ENCODE measurements around the gene ATP8B3. TPM values are rescaled to one million over a fixed set of nuclear protein-coding genes. Genes with fewer than 3 reads are reported as not detected.
A peak's percentile ranks its signal among the peaks of the same experiment; 100 is the strongest.

ATP8B3 gene
- total and polyA plus RNA-seq, 3 experiments from 2014 or later: 0.97 to 2.4 (median 1.6) TPM

DNA sequence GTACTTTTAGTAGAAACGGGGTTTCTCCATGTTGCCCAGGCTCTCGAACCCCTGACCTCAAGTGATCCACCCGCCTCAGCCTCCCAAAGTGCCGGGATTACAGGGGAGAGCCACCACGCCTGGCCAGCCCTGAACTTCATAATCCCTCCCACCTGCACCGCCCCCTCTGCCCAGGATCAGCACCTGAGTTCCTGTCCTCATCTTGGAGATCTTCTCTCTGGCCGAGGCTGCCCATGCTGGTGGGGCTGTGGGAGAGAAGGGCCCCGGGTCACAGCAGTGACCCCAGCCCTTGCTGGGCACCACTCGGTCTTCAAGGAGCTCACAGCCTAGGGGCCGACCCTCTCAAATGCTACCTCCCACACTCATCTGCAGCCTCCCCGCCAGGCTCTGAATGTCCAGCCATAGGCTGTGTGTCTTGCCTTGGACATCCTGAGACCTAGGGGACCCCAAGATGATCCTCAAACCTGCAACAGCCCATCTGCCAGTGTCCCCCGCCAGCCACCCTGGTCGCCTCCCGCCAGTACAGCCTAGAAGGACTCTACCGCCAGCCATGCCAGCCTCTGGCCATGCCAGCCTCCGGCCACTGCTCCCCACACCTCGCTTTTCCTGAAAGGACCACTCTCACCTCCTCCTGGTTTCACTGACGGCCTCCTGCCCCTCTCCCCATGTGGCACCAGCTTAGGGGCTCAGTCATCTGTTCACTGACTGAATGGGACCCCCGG lies 1.5 kb downstream of the ATP8B3 start:
- no peaks in the 10 kb centered on the region for H3K27me3 Mint-ChIP-seq
- POLR2A ChIA-PET: no interaction called here

DNA sequence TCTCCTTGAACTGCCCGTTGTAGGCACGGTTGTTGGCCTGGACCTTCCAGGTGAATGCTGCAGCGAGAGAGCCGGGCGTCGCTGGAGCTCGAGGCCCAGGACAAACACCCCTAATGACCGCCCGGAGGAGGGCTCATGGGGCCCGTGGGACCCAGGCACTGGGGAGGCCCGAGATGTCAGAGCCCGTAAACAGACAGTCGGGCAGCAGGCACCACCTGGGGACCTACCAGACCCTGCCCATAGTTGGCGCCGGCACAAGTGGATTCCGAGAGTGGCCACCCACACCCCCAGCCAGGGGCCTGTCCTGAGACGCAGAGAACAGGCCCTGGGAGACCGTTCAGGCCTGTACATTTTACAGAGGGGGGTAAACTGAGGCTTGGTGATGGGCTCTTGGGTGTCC lies 2.4 kb downstream of the ATP8B3 start:
- H3K27ac Mint-ChIP-seq: no peak overlapping the region
- CTCF ChIA-PET: interaction anchor here (0.9 kb wide), 1 partner anchor 16 kb away, joined by 3 read pairs; no protein-coding TSS in a partner anchor
- H3K36me3 Mint-ChIP-seq: peaks cover 0 to 7% (median 0%) of the 10 kb centered on the region in 3 donors
- H3K27me3 Mint-ChIP-seq: no peaks in the 10 kb centered on the region
- peak overlapping the region in 1 of 7 donors; percentile 60 for H3K4me3 Mint-ChIP-seq
- no peak for DNase-seq
- POLR2A ChIA-PET: no interaction called here
- no peak overlapping the region for H3K27ac ChIP-seq (ENCODE audit: low read depth, low read length)
- H3K4me1 Mint-ChIP-seq: peaks cover 10 to 19% (median 10%) of the 10 kb centered on the region in 3 donors
- H3K4me3 ChIP-seq (ENCODE audit: low read length): no peak overlapping the region
- H3K27me3 ChIP-seq (ENCODE audit: insufficient read depth, low read length, poor library complexity, severe bottlenecking): no peaks in the 10 kb centered on the region
- peaks cover 12% of the 10 kb centered on the region for H3K4me1 ChIP-seq (ENCODE audit: insufficient read depth, low read length)
- H3K36me3 ChIP-seq (ENCODE audit: insufficient read depth, low read length): no peaks in the 10 kb centered on the region
- H3K9me3 ChIP-seq (ENCODE audit: low read length): no peaks in the 10 kb centered on the region
- H3K9me3 Mint-ChIP-seq: no peaks in the 10 kb centered on the region

More for the DNA sequence above, 1.5 kb downstream of the ATP8B3 start:
- Histone ChIP-seq H3K27ac (ENCODE audit: low read depth, low read length) (no peak overlapping the region), H3K9me3 (ENCODE audit: low read length) (no peaks in the 10 kb centered on the region), H3K36me3 (ENCODE audit: insufficient read depth, low read length) (no peaks in the 10 kb centered on the region), H3K4me3 (ENCODE audit: low read length) (no peak overlapping the region), H3K4me1 (ENCODE audit: insufficient read depth, low read length) (peaks cover 12% of the 10 kb centered on the region), H3K27me3 (ENCODE audit: insufficient read depth, low read length, poor library complexity, severe bottlenecking) (no peaks in the 10 kb centered on the region)
- H3K4me3 Mint-ChIP-seq: peak overlapping the region in 6 of 7 donors; percentile 56 to 70 (median 60)
- H3K27ac Mint-ChIP-seq: peak overlapping the region in 4 of 8 donors; percentile 17 to 88 (median 28)
- peaks cover 10 to 19% (median 10%) of the 10 kb centered on the region in 3 donors for H3K4me1 Mint-ChIP-seq
- no peaks in the 10 kb centered on the region for H3K9me3 Mint-ChIP-seq
- CTCF ChIA-PET: interaction anchor here (0.9 to 1.6 kb wide), 3 partner anchors 16 to 27 kb away, joined by 3 to 6 read pairs (median 3); no protein-coding TSS in a partner anchor
- peaks cover 0 to 12% (median 0%) of the 10 kb centered on the region in 3 donors for H3K36me3 Mint-ChIP-seq
- no peak for DNase-seq

DNA sequence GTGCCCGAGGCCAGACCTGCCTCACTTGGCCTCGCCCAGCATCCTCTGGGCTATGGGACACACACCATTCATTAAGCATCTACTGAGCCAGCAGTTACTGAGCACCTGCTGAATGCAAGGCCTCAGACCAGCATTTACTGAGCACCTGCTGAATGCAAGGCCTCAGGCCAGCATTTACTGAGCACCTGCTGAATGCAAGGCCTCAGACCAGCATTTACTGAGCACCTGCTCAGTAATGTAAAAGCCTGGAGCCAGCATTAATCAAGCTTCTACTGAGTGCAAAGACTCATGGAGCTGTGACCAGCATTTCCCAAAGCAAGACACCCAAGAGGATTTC lies 3.7 kb downstream of the ATP8B3 start:
- ChIA-PET POLR2A (no interaction called here), CTCF (no interaction called here)
- Histone ChIP-seq H3K9me3 (ENCODE audit: low read length) (no peaks in the 10 kb centered on the region), H3K4me1 (ENCODE audit: insufficient read depth, low read length) (peaks cover 11% of the 10 kb centered on the region), H3K36me3 (ENCODE audit: insufficient read depth, low read length) (no peaks in the 10 kb centered on the region), H3K27me3 (ENCODE audit: insufficient read depth, low read length, poor library complexity, severe bottlenecking) (no peaks in the 10 kb centered on the region), H3K4me3 (ENCODE audit: low read length) (no peak overlapping the region), H3K27ac (ENCODE audit: low read depth, low read length) (no peak overlapping the region)
- peaks cover 10 to 16% (median 10%) of the 10 kb centered on the region in 3 donors for H3K4me1 Mint-ChIP-seq
- peak overlapping the region in 1 of 7 donors; percentile 65 for H3K4me3 Mint-ChIP-seq
- peaks cover 0 to 5% (median 0%) of the 10 kb centered on the region in 3 donors for H3K36me3 Mint-ChIP-seq
- no peaks in the 10 kb centered on the region for H3K27me3 Mint-ChIP-seq
- no peaks in the 10 kb centered on the region for H3K9me3 Mint-ChIP-seq
- H3K27ac Mint-ChIP-seq: peak overlapping the region in 2 of 8 donors; percentile 47 to 56
- DNase-seq: no peak

DNA sequence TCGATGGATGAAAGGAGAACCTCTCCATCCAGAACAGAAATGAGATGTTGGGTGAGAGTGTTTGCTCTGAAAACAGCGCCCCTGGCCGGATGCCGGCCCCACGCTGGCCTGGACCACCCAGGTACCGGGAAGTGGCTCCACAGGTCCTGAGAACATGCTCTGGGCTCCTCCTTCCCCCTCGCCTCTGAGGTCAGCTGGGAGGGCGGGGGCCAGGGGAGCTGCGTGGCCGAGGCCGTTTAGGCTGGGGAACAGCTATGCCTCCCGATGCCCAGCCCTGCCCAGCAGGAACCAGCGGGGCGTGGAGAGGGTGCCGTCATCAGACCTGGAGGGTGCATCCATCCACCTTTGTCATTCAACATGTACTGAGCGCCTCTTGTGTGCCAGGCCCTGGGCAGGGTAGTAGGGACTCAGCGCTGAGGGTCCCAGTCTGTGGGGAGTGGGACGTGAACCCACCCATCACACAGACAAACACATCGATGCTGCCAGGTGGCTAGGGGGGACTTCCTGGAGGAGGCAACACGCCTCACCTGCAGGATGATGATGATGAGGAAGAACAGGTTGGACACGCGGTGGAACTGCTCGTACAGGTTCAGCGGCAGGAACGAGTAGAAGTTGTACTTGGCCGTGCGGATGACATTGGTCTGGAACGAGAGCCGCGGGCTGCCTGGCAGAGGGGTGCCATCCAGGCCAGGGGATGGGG lies 4.2 kb downstream of the ATP8B3 start:
- peak overlapping the region in 1 of 8 donors; percentile 46 for H3K27ac Mint-ChIP-seq
- no peaks in the 10 kb centered on the region for H3K36me3 ChIP-seq (ENCODE audit: insufficient read depth, low read length)
- H3K4me1 Mint-ChIP-seq: peaks cover 6 to 11% (median 6%) of the 10 kb centered on the region in 3 donors
- H3K9me3 Mint-ChIP-seq: no peaks in the 10 kb centered on the region
- no peak overlapping the region for H3K4me3 Mint-ChIP-seq
- H3K27me3 ChIP-seq (ENCODE audit: insufficient read depth, low read length, poor library complexity, severe bottlenecking): no peaks in the 10 kb centered on the region
- POLR2A ChIA-PET: no interaction called here
- no peak for DNase-seq
- CTCF ChIA-PET: interaction anchor here (1.8 kb wide), 1 partner anchor 18 kb away, joined by 5 read pairs; no protein-coding TSS in a partner anchor
- peaks cover 6% of the 10 kb centered on the region for H3K4me1 ChIP-seq (ENCODE audit: insufficient read depth, low read length)
- no peak overlapping the region for H3K4me3 ChIP-seq (ENCODE audit: low read length)
- H3K36me3 Mint-ChIP-seq: peaks cover 0 to 5% (median 0%) of the 10 kb centered on the region in 3 donors
- H3K27me3 Mint-ChIP-seq: no peaks in the 10 kb centered on the region
- H3K9me3 ChIP-seq (ENCODE audit: low read length): no peaks in the 10 kb centered on the region
- no peak overlapping the region for H3K27ac ChIP-seq (ENCODE audit: low read depth, low read length)

DNA sequence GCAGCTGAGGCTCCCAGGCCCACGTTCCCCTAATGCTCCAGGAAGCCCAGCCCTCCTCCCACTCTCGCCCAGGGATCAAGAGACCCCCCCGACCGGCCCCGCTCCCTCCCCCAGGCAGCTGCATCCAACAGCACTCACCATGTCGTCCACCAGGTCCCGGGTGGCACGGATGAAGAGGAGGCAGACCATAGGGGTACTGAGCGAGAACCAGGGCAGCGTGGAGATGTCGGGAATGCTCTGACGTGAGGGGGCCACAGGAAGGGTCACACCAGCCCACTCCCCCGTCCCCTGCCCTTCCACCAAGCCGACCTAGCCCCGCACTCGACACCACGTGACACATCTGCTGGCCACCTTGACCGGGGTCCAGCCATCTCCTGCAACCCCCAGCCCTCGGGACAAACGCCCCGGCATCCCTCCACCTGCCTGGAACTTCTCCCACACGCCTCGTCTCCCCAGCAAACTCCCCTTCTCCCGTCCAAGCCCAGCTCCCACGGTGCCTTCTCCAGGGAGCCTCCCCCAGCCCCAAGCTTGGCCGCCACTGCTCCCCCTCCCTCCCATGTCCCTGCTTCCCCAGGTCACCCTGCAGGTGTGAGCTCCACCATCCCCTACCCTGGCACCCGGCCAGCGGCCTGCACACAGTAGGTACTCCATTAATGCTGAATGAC lies 4.9 kb downstream of the ATP8B3 start:
- H3K4me1 ChIP-seq (ENCODE audit: insufficient read depth, low read length): peaks cover 4% of the 10 kb centered on the region
- H3K27me3 ChIP-seq (ENCODE audit: insufficient read depth, low read length, poor library complexity, severe bottlenecking): no peaks in the 10 kb centered on the region
- no peaks in the 10 kb centered on the region for H3K36me3 Mint-ChIP-seq
- H3K27me3 Mint-ChIP-seq: no peaks in the 10 kb centered on the region
- DNase-seq: no peak
- ChIA-PET POLR2A (interaction anchor here (0.6 kb wide), 1 partner anchor 105 kb away, joined by 5 read pairs; no protein-coding TSS in a partner anchor), CTCF (interaction anchor here (1.8 kb wide), 1 partner anchor 19 kb away, joined by 5 read pairs; no protein-coding TSS in a partner anchor)
- H3K9me3 Mint-ChIP-seq: no peaks in the 10 kb centered on the region
- no peak overlapping the region for H3K4me3 ChIP-seq (ENCODE audit: low read length)
- H3K36me3 ChIP-seq (ENCODE audit: insufficient read depth, low read length): no peaks in the 10 kb centered on the region
- no peak overlapping the region for H3K4me3 Mint-ChIP-seq
- H3K9me3 ChIP-seq (ENCODE audit: low read length): no peaks in the 10 kb centered on the region
- no peak overlapping the region for H3K27ac ChIP-seq (ENCODE audit: low read depth, low read length)
- H3K27ac Mint-ChIP-seq: no peak overlapping the region
- peaks cover 0 to 5% (median 2%) of the 10 kb centered on the region in 3 donors for H3K4me1 Mint-ChIP-seq

DNA sequence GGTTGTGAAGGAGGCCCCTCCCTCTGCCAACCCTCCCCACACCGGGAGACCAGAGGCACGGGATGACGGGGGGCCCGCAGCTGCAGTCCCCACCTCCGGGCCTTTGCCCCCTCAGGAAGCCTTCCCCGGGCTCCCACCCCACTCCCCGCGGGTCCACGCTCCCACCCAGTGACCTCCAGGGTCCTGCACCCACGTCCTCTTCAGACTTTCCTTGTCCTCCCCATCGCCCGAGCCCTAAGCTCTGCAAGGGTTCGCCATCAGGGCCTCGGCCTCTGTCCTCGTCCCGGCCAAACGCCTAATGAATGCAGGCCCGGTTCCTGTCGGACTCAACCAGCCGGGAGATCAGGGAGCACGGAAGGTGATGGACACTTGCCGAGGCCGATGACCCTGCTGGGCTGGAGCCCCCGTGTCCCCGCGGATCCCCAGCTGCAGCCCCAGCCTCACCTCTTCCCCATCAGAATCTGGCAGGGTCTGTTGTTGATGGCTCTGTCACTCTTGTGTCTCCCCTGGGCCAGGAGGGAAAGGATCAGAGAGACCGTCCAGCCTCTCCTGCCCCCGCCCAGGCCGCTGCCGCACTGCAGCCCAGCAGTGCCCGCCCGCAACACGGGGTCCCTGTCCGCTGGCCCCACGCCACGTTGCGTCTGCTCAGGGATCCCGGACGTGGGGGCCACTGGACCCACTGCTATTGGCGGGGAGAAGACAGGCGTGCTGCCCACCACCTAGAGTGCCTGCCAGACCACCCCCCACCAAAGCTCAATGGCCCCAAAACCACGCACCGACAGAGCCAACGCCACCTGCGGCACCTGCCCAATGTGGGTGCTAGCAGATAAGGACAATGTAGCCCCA lies 5.7 kb downstream of the ATP8B3 start:
- H3K27me3 Mint-ChIP-seq: no peaks in the 10 kb centered on the region
- no peaks in the 10 kb centered on the region for H3K9me3 Mint-ChIP-seq
- DNase-seq: no peak
- Histone ChIP-seq H3K36me3 (ENCODE audit: insufficient read depth, low read length) (no peaks in the 10 kb centered on the region), H3K27me3 (ENCODE audit: insufficient read depth, low read length, poor library complexity, severe bottlenecking) (no peaks in the 10 kb centered on the region), H3K4me1 (ENCODE audit: insufficient read depth, low read length) (no peaks in the 10 kb centered on the region), H3K27ac (ENCODE audit: low read depth, low read length) (no peak overlapping the region), H3K4me3 (ENCODE audit: low read length) (no peak overlapping the region), H3K9me3 (ENCODE audit: low read length) (no peaks in the 10 kb centered on the region)
- no peak overlapping the region for H3K27ac Mint-ChIP-seq
- ChIA-PET CTCF (interaction anchor here (1.8 kb wide), 1 partner anchor 20 kb away, joined by 5 read pairs; no protein-coding TSS in a partner anchor), POLR2A (no interaction called here)
- no peak overlapping the region for H3K4me3 Mint-ChIP-seq
- H3K4me1 Mint-ChIP-seq: peaks cover 0 to 2% (median under 1%) of the 10 kb centered on the region in 3 donors
- no peaks in the 10 kb centered on the region for H3K36me3 Mint-ChIP-seq

DNA sequence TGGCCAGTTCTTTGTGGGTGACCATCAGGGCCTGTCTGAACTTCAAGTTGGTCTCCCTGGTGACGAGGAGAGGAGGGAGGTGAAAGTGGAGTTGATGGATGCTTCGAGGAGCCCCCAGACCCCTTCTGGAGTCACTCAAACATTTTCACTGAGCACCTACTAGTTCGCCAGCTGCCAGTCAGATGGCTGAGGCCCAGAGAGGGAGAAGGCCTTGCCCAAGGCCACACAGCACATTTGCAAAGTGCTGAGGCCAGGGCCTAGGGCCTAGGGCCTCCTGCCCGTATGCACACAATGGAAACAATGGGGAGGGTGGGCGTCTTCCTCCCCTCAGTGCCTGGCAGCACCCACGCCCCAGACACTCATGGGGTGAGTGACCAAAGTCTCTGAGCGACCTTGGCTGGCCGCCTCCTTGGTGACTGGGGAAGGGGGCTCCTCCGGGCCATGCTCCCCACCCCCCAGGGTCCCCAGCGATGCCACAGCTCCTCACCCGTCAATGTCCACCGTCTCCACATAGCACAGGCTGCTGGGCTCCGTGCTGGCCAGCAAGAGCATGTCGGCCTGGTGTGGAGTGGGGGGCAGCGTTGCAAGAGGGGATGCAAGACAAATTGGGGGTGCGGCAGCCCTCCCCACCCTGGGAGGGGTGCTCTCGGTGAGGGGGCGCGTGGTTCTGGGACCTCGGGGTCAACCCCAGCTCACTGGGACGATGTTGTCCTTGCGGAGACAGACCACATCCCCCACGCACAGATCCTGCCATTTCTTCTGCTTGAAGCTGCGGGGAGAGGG lies 6.5 kb downstream of the ATP8B3 start:
- Histone ChIP-seq H3K4me3 (ENCODE audit: low read length) (no peak overlapping the region), H3K27ac (ENCODE audit: low read depth, low read length) (no peak overlapping the region), H3K36me3 (ENCODE audit: insufficient read depth, low read length) (no peaks in the 10 kb centered on the region), H3K27me3 (ENCODE audit: insufficient read depth, low read length, poor library complexity, severe bottlenecking) (no peaks in the 10 kb centered on the region), H3K4me1 (ENCODE audit: insufficient read depth, low read length) (no peaks in the 10 kb centered on the region), H3K9me3 (ENCODE audit: low read length) (no peaks in the 10 kb centered on the region)
- POLR2A ChIA-PET: no interaction called here
- Mint-ChIP-seq H3K4me1 (no peaks in the 10 kb centered on the region), H3K36me3 (no peaks in the 10 kb centered on the region), H3K27ac (no peak overlapping the region), H3K27me3 (no peaks in the 10 kb centered on the region), H3K4me3 (no peak overlapping the region), H3K9me3 (no peaks in the 10 kb centered on the region)
- no peak for DNase-seq
- CTCF ChIA-PET: no interaction called here

Measured in CD8-positive, alpha-beta memory T cell (primary cell).